Uterus (tissue), 4 donors: ENCODE measurements around the gene FRMD4B. TPM values are rescaled to one million over a fixed set of nuclear protein-coding genes. Genes with fewer than 3 reads are reported as not detected.
A peak's percentile ranks its signal among the peaks of the same experiment; 100 is the strongest.

ENCODE experiments used
- DNase-seq, 2 donors: peaks; one replicate each; pipeline ENCODE4 v3.0.0-alpha.2; 2019 to 2020
- H3K27ac ChIP-seq, 2 donors: fragments of 200-600 bp; sonication (generic); 1 replicate in 1 of 2; 2 replicates in 1 of 2; pipeline ENCODE4 v1.5.1; 2016 to 2018
- H3K27me3 ChIP-seq, 2 donors: fragments of 200-600 bp; sonication (generic); one replicate each; pipeline ENCODE4 v1.5.1; 2018 to 2019; ENCODE audit warnings: control low read depth in 1 of 2
- H3K36me3 ChIP-seq, 2 donors: fragments of 200-600 bp; sonication (generic); one replicate each; pipeline ENCODE4 v1.5.1; 2019; ENCODE audit warnings: control low read depth in 1 of 2
- H3K4me1 ChIP-seq, 2 donors: fragments of 200-600 bp; sonication (generic); one replicate each; pipeline ENCODE4 v1.5.1; 2018 to 2019; ENCODE audit warnings: control low read depth in 1 of 2
- H3K4me3 ChIP-seq, 2 donors: fragments of 200-600 bp; sonication (generic); 1 replicate in 1 of 2; 2 replicates in 1 of 2; pipeline ENCODE4 v1.5.1; 2018 to 2019; ENCODE audit warnings: mild to moderate bottlenecking in 1 of 2
- H3K9me3 ChIP-seq, 2 donors: fragments of 200-600 bp; sonication (generic); one replicate each; pipeline ENCODE4 v1.5.1; 2019; ENCODE audit warnings: control low read depth in 1 of 2
- CTCF ChIP-seq, 4 experiments: fragments of 200-600 bp in 2 of 4; fragments of 450-650 bp in 2 of 4; sonication (generic) in 2 of 4; IDR thresholded peaks; one replicate each; pipeline ENCODE4 v1.5.1; 2016 to 2019; ENCODE audit warnings: antibody characterized with exemption in 4 of 4, mild to moderate bottlenecking in 2 of 4, moderate library complexity in 1 of 4
- POLR2A ChIP-seq, 2 donors: fragments of 450-650 bp; IDR thresholded peaks; one replicate each; pipeline ENCODE4 v1.6.1; 2016; ENCODE audit warnings: antibody characterized with exemption in 2 of 2, mild to moderate bottlenecking in 1 of 2, moderate library complexity in 1 of 2
- intact Hi-C: fragments of 100-400 bp; cut with DNase I; formaldehyde crosslinking; loops from one replicate; pipeline ENCODE4 v1.15.1; 2023; ENCODE audit warnings: low total_unique reads
- total RNA-seq, 4 donors: library from RNA; depleted of rRNA in 3 of 4; stranded (reverse); fragments of >200 nt in 3 of 4; gene quantifications; one replicate each; pipeline versions ENCODE4 v1.1.0 to v1.2.4, GENCODE V29; 2014 to 2023
- donor health status: DM: yes; HTN: yes; CAD: no.

Gene FRMD4B
- total RNA-seq, 4 donors from 2014 or later, result 9.4 to 87.0 (median 23.6) TPM

GRCh38 chr3:69165744-69166143 lies 220.1 kb downstream of the FRMD4B start:
- Histone ChIP-seq H3K4me3 (no peak overlapping the region), H3K4me1 (no peaks in the 10 kb centered on the region), H3K36me3 (no peaks in the 10 kb centered on the region), H3K27me3 (no peaks in the 10 kb centered on the region), H3K9me3 (no peaks in the 10 kb centered on the region), H3K27ac (no peak overlapping the region)
- no peak for DNase-seq
- TF ChIP-seq CTCF (IDR thresholded peaks at IDR 0.05), result no peak
- TF ChIP-seq POLR2A (IDR thresholded peaks at IDR 0.05), result no peak
- intact Hi-C loops, result loop anchor here (10.0 kb wide), 1 partner anchor 509 kb away; no protein-coding TSS in a partner anchor

GRCh38 chr3:69164296-69164695 lies 221.6 kb downstream of the FRMD4B start:
- intact Hi-C loops, result loop anchor here (10.0 kb wide), 1 partner anchor 511 kb away; no protein-coding TSS in a partner anchor
- TF ChIP-seq POLR2A (IDR thresholded peaks at IDR 0.05), result no peak
- TF ChIP-seq CTCF (IDR thresholded peaks at IDR 0.05), result no peak
- DNase-seq, result no peak
- no peak overlapping the region for H3K27ac ChIP-seq
- H3K4me1 ChIP-seq, result no peaks in the 10 kb centered on the region
- no peak overlapping the region for H3K4me3 ChIP-seq
- H3K36me3 ChIP-seq, result no peaks in the 10 kb centered on the region
- no peaks in the 10 kb centered on the region for H3K27me3 ChIP-seq
- H3K9me3 ChIP-seq, result no peaks in the 10 kb centered on the region

GRCh38 chr3:69162308-69162980 lies 223.4 kb downstream of the FRMD4B start:
- TF ChIP-seq CTCF (IDR thresholded peaks at IDR 0.05) (no peak), POLR2A (IDR thresholded peaks at IDR 0.05) (no peak)
- Histone ChIP-seq H3K9me3 (no peaks in the 10 kb centered on the region), H3K4me3 (no peak overlapping the region), H3K27me3 (no peaks in the 10 kb centered on the region), H3K4me1 (no peaks in the 10 kb centered on the region), H3K36me3 (no peaks in the 10 kb centered on the region), H3K27ac (no peak overlapping the region)
- no peak for DNase-seq
- intact Hi-C loops, result loop anchor here (10.0 kb wide), 1 partner anchor 512 kb away; no protein-coding TSS in a partner anchor

- Histone ChIP-seq H3K27me3 (no peaks in the 10 kb centered on the region), H3K36me3 (no peaks in the 10 kb centered on the region), H3K9me3 (no peaks in the 10 kb centered on the region), H3K27ac (no peak overlapping the region), H3K4me1 (no peaks in the 10 kb centered on the region), H3K4me3 (no peak overlapping the region)
- peak; percentile 17 to 27 for DNase-seq
- no peak for TF ChIP-seq POLR2A (IDR thresholded peaks at IDR 0.05)
- peak; percentile 85 to 95 (median 94) for TF ChIP-seq CTCF (IDR thresholded peaks at IDR 0.05)
- intact Hi-C loops, result loop anchor here (10.0 kb wide), 1 partner anchor 513 kb away; no protein-coding TSS in a partner anchor
Measured at GRCh38 chr3:69161587-69162307, 224.1 kb downstream of the FRMD4B start.

- TF ChIP-seq POLR2A (IDR thresholded peaks at IDR 0.05) (no peak), CTCF (IDR thresholded peaks at IDR 0.05) (no peak)
- intact Hi-C loops, result loop anchor here (10.0 kb wide), 1 partner anchor 514 kb away; no protein-coding TSS in a partner anchor
- Histone ChIP-seq H3K27me3 (no peaks in the 10 kb centered on the region), H3K4me3 (no peak overlapping the region), H3K4me1 (no peaks in the 10 kb centered on the region), H3K9me3 (no peaks in the 10 kb centered on the region), H3K27ac (no peak overlapping the region), H3K36me3 (no peaks in the 10 kb centered on the region)
- DNase-seq, result no peak
Measured at GRCh38 chr3:69160525-69160924, 225.4 kb downstream of the FRMD4B start.
